IMR-90 (cell line): Measurements from ENCODE around the gene POU3F2. TPM values are rescaled to one million over a fixed set of nuclear protein-coding genes. Genes with fewer than 3 reads are reported as not detected.

ENCODE experiments used
- ATAC-seq: fragments of 200-7000 bp; cut with Tn5 transposase; 2 replicates; pipeline ENCODE4 v1.9.1; 2020; ENCODE audit warnings: low read depth, mild to moderate bottlenecking, moderate library complexity
- BruUV-seq: library from RNA; stranded (reverse); fragments of 400-500 nt; replicated peaks from 2 replicates; lab custom pipeline; 2021; lab: Mats Ljungman, UMichigan
- CTCF ChIA-PET: fragments of 300-600 bp; formaldehyde crosslinking; extraction: SDS; loops from one replicate; lab custom pipeline; 2021; ENCODE audit warnings: antibody characterized with exemption; lab: Yijun Ruan, JAX
- POLR2A ChIA-PET: fragments of 300-600 bp; sonication (Branson Sonifier 250); formaldehyde crosslinking; loops from one replicate; lab custom pipeline; 2022; ENCODE audit warnings: antibody characterized with exemption; ENCODE audit not compliant: unreplicated experiment; lab: Charles Lee
- DNase-seq: peaks from one replicate; pipeline ENCODE4 v3.0.0; 2013
- H2AFZ ChIP-seq: replicated peaks from 2 replicates; pipeline ENCODE3; 2013; ENCODE audit warnings: low read length, mild to moderate bottlenecking; ENCODE audit not compliant: poor library complexity
- H2AK5ac ChIP-seq: 2 replicates; pipeline ENCODE4 v1.6.1; 2013; ENCODE audit warnings: low read depth, low read length, inconsistent platforms
- H2AK9ac ChIP-seq: replicated peaks from 2 replicates; pipeline ENCODE3; 2013; ENCODE audit warnings: mild to moderate bottlenecking, low read depth, low read length, moderate library complexity; ENCODE audit not compliant: poor library complexity
- H2BK120ac ChIP-seq: 2 replicates; pipeline ENCODE4 v1.6.1; 2013; ENCODE audit warnings: low read depth, low read length, inconsistent platforms
- H2BK15ac ChIP-seq: 3 replicates; pipeline ENCODE4 v1.6.1; 2013; ENCODE audit warnings: low read depth, low read length, inconsistent platforms
- H2BK20ac ChIP-seq: 2 replicates; pipeline ENCODE4 v1.6.1; 2013; ENCODE audit warnings: low read depth, mild to moderate bottlenecking, inconsistent platforms, low read length, moderate library complexity
- H2BK5ac ChIP-seq: 2 replicates; pipeline ENCODE4 v1.6.1; 2013; ENCODE audit warnings: mild to moderate bottlenecking, low read depth, low read length, inconsistent platforms; ENCODE audit not compliant: poor library complexity, severe bottlenecking
- H3K14ac ChIP-seq: replicated peaks from 2 replicates; pipeline ENCODE4 v1.6.1; 2013; ENCODE audit warnings: low read depth, low read length, inconsistent platforms
- H3K18ac ChIP-seq: 2 replicates; pipeline ENCODE4 v1.6.1; 2013; ENCODE audit warnings: low read depth, low read length, control low read depth
- H3K23ac ChIP-seq: 2 replicates; pipeline ENCODE4 v1.6.1; 2013; ENCODE audit warnings: low read depth, low read length, inconsistent platforms
- H3K27ac ChIP-seq: 2 replicates; pipeline ENCODE4 v1.5.1; 2013; ENCODE audit warnings: mild to moderate bottlenecking, control low read depth, low read length; ENCODE audit not compliant: insufficient read depth
- H3K27me3 ChIP-seq: 2 replicates; pipeline ENCODE4 v1.6.1; 2013; ENCODE audit warnings: low read length; ENCODE audit not compliant: control insufficient read depth, insufficient read depth
- H3K36me3 ChIP-seq: 2 replicates; pipeline ENCODE4 v1.6.1; 2013; ENCODE audit warnings: low read length, mixed read lengths; ENCODE audit not compliant: control insufficient read depth, insufficient read depth
- H3K4ac ChIP-seq: 2 replicates; pipeline ENCODE4 v1.6.1; 2013; ENCODE audit warnings: low read depth, low read length, inconsistent platforms
- H3K4me1 ChIP-seq: 2 replicates; pipeline ENCODE4 v1.6.1; 2013; ENCODE audit warnings: low read length, mixed read lengths; ENCODE audit not compliant: control insufficient read depth, insufficient read depth
- H3K4me2 ChIP-seq: 2 replicates; pipeline ENCODE4 v1.6.1; 2013; ENCODE audit warnings: low read depth, mild to moderate bottlenecking, control low read depth, low read length, moderate library complexity
- H3K4me3 ChIP-seq: 2 replicates; pipeline ENCODE4 v1.5.1; 2013; ENCODE audit warnings: low read depth, mild to moderate bottlenecking, control low read depth, low read length, moderate library complexity; ENCODE audit not compliant: insufficient read depth
- H3K56ac ChIP-seq: 2 replicates; pipeline ENCODE4 v1.6.1; 2013; ENCODE audit warnings: low read length, inconsistent platforms; ENCODE audit not compliant: insufficient read depth; ENCODE audit errors: extremely low read depth
- H3K79me1 ChIP-seq, 2 experiments: 2 replicates each; pipeline ENCODE4 v1.6.1; 2013; ENCODE audit warnings: low read length in 2 of 2, inconsistent platforms in 1 of 2, low read depth in 1 of 2
- H3K9ac ChIP-seq: 2 replicates; pipeline ENCODE4 v1.6.1; 2013; ENCODE audit warnings: low read depth, low read length, control low read depth
- H3K9me1 ChIP-seq: 2 replicates; pipeline ENCODE4 v1.6.1; 2013; ENCODE audit warnings: low read length, inconsistent platforms; ENCODE audit not compliant: insufficient read depth
- H3K9me3 ChIP-seq: 2 replicates; pipeline ENCODE4 v1.6.1; 2013; ENCODE audit warnings: low read length; ENCODE audit not compliant: control insufficient read depth, insufficient read depth
- H4K20me1 ChIP-seq: 2 replicates; pipeline ENCODE4 v1.6.1; 2013; ENCODE audit warnings: low read length, inconsistent platforms; ENCODE audit not compliant: insufficient read depth
- H4K5ac ChIP-seq: 2 replicates; pipeline ENCODE4 v1.6.1; 2013; ENCODE audit warnings: mild to moderate bottlenecking, low read depth, low read length, control low read depth
- H4K8ac ChIP-seq, 2 experiments: 2 replicates each; pipeline ENCODE4 v1.6.1; 2013; ENCODE audit warnings: low read depth in 2 of 2, low read length in 2 of 2, control low read depth in 1 of 2, inconsistent platforms in 1 of 2
- H4K91ac ChIP-seq: 2 replicates; pipeline ENCODE4 v1.6.1; 2013; ENCODE audit warnings: low read depth, low read length, inconsistent platforms; ENCODE audit not compliant: insufficient read depth
- ELK1 ChIP-seq: fragments of 150-350 bp; IDR thresholded peaks from 2 replicates; pipeline ENCODE4 v1.6.1; 2016; ENCODE audit warnings: low read depth, mild to moderate bottlenecking, low read length, moderate library complexity, borderline replicate concordance
- FOS ChIP-seq: fragments of 150-350 bp; IDR thresholded peaks from 2 replicates; pipeline ENCODE4 v1.6.1; 2016; ENCODE audit warnings: low read depth, low read length
- MXI1 ChIP-seq: IDR thresholded peaks from 2 replicates; pipeline ENCODE4 v1.6.1; 2012; ENCODE audit warnings: low read depth, mild to moderate bottlenecking, low read length, moderate library complexity, borderline replicate concordance
- NFE2L2 ChIP-seq: fragments of 150-350 bp; IDR thresholded peaks from 2 replicates; pipeline ENCODE4 v1.6.1; 2016; ENCODE audit warnings: low read depth, mild to moderate bottlenecking, low read length
- WGBS, 2 experiments: methylation state at CpG; one replicate each; pipeline versions ENCODE4 v1.1.5 to v1.1.7; 2013; ENCODE audit warnings: missing lambda C conversion rate in 2 of 2; ENCODE audit not compliant: insufficient read length in 1 of 2; ENCODE audit errors: extremely low coverage in 2 of 2; 5-methylcytosine and 5-hydroxymethylcytosine counted together
- dilution Hi-C: fragments of 300-500 bp; cut with HindIII; formaldehyde crosslinking; loops from one replicate; pipeline ENCODE4 v1.14.3; 2018; ENCODE audit warnings: low sequenced_read_pairs; ENCODE audit not compliant: unreplicated experiment
- in situ Hi-C: fragments of 300-500 bp; cut with MboI; formaldehyde crosslinking; loops from 3 replicates; pipeline ENCODE4 v1.14.3; 2019; ENCODE audit warnings: low sequenced_read_pairs, inconsistent platforms, mixed read lengths
- intact Hi-C: fragments of 100-400 bp; cut with micrococcal nuclease; formaldehyde crosslinking; loops from 2 replicates; pipeline ENCODE4 v1.10.0; 2022
- polyA plus RNA-seq, 3 experiments: library from polyadenylated mRNA; depleted of rRNA; stranded (reverse); fragments of >200 nt; gene quantifications; 2 replicates each; pipeline ENCODE4 v1.2.3, GENCODE V29; 2012; ENCODE audit warnings: low replicate concordance in 1 of 3
- total RNA-seq: library from RNA; depleted of rRNA; stranded (reverse); fragments of >200 nt; gene quantifications from 2 replicates; pipeline ENCODE4 v1.2.3, GENCODE V29; 2012

POU3F2 gene
- total and polyA plus RNA-seq, 2 of the 4 experiments (the other 2 are of a cell fraction) = not detected

GRCh38 chr6:98828941-98829411 is 5.4 kb upstream of the POU3F2 start:
- POLR2A ChIA-PET = no interaction called here
- dilution Hi-C loops = no loop called here
- no peak overlapping the region for H2BK5ac ChIP-seq

More at GRCh38 chr6:98828941-98829411, 5.4 kb upstream of the POU3F2 start:
- H2AFZ ChIP-seq = no peak overlapping the region
- H3K4me2 ChIP-seq = no peak overlapping the region
- H3K14ac ChIP-seq = no peak overlapping the region
- no peaks in the 10 kb centered on the region; the same call in 1 of the 2 replicates for H4K20me1 ChIP-seq
- no peak overlapping the region for H4K91ac ChIP-seq
- no peaks in the 10 kb centered on the region for H3K79me1 ChIP-seq
- no peak overlapping the region for H3K56ac ChIP-seq
- H3K23ac ChIP-seq = no peak overlapping the region
- H3K9me3 ChIP-seq = no peaks in the 10 kb centered on the region
- H4K5ac ChIP-seq = no peak overlapping the region
- intact Hi-C loops = no loop called here
- H3K4me1 ChIP-seq = peaks cover 5% of the 10 kb centered on the region; the same call in 1 of the 2 replicates
- H2BK120ac ChIP-seq = no peak overlapping the region
- no peak overlapping the region for H3K9ac ChIP-seq
- DNase-seq = no peak
- H3K4ac ChIP-seq = no peak overlapping the region
- H4K8ac ChIP-seq = no peak overlapping the region
- H3K27ac ChIP-seq = no peak overlapping the region
- no peak overlapping the region for H2BK20ac ChIP-seq
- no peak overlapping the region for H2AK9ac ChIP-seq
- H2AK5ac ChIP-seq = no peak overlapping the region
- no TSS peak for BruUV-seq
- TF ChIP-seq FOS = no peak
- no peak for TF ChIP-seq ELK1
- no peak for TF ChIP-seq MXI1
- TF ChIP-seq NFE2L2 = no peak
- CTCF ChIA-PET = no interaction called here
- in situ Hi-C loops = no loop called here
- no peak overlapping the region for H3K4me3 ChIP-seq
- H3K36me3 ChIP-seq = no peaks in the 10 kb centered on the region
- no peak overlapping the region for H2BK15ac ChIP-seq
- WGBS, 2 experiments = no CpG with 5 or more reads among the region's 14 CpGs
- peaks cover 86% of the 10 kb centered on the region for H3K27me3 ChIP-seq
- ATAC-seq = no peak
- H3K18ac ChIP-seq = no peak overlapping the region
- H3K9me1 ChIP-seq = no peaks in the 10 kb centered on the region
